OCI-LY7 (cell line): Measurements from ENCODE around the gene ST3GAL3.

Experiments used
- CTCF ChIP-seq: fragments of 200-600 bp; sonication (generic); conservative IDR thresholded peaks from 2 replicates; pipeline ENCODE4 v1.5.1; 2014; ENCODE audit warnings: mild to moderate bottlenecking, antibody characterized with exemption, low read length, moderate library complexity, mixed read lengths
- EZH2phosphoT487 ChIP-seq: fragments of 200-600 bp; sonication (generic); IDR thresholded peaks from 2 replicates; pipeline ENCODE4 v1.6.1; 2018; ENCODE audit warnings: low read depth, borderline replicate concordance, mild to moderate bottlenecking, mixed run types, antibody characterized with exemption, low read length, moderate library complexity, mixed read lengths

- no peak for TF ChIP-seq CTCF
- TF ChIP-seq EZH2phosphoT487 = no peak
Measured at GRCh38 chr1:43970911-43971310, 263.6 kb downstream of the ST3GAL3 start.
